Midbrain (tissue), 1 donor: ENCODE measurements around the gene PTCD1.
"Not testable (repeated sequence)": the region's sequence is repeated elsewhere in the genome, so short reads cannot be mapped to it uniquely, and the experiment has no call there.

ENCODE experiments used
- DNase-seq: peaks from one replicate; lab custom pipeline; 2025; lab: John Stamatoyannopoulos, UW

PTCD1 gene

GRCh38 chr7:99386584-99387238 is 51.9 kb downstream of the PTCD1 start:
- no peak for DNase-seq

DNA sequence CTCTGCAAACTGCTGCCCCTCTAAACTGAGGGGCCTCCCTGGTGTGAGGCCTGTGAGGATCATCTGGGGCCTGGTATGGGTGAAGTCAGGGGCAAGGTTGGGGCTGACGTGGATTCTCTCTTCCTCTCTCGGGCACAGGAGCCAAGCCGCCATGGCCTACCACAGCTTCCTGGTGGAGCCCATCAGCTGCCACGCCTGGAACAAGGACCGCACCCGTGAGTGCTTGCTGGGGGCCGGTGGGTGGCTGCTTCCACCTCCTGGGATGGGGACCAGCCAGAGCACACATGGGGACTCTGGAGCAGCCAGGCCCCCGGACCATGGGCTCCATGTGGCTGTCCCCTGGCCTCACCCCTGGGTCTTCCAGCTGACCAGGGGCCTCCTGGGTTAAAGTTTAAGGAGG is 53.0 kb downstream of the PTCD1 start:
- DNase-seq, result no peak

- DNase-seq, result no peak
Observed at GRCh38 chr7:99384523-99384922, 54.1 kb downstream of the PTCD1 start.

- no peak for DNase-seq
Observed at GRCh38 chr7:99383791-99384370, 54.7 kb downstream of the PTCD1 start.

GRCh38 chr7:99383203-99383602 is 55.4 kb downstream of the PTCD1 start:
- DNase-seq, result no peak

DNA sequence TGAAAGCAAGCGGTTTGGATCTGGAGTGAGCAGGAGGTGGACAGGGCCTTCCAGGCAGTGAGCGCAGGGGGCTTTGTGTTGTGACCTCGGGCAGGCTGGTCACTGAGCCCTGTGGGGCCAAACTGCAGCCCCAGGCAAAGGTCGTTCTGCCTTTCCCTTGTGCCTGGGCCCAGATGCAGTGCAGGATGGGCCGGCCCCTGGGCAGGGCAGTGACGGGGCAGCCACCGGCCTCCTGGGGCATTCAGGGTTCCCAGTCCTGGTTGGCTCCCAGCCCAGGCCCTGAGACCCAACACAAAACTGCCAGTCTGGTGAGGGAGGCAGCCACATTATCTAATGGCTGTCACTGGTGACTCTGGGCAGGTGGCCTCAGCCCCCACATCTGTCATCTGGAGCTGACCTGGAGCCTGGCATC is 56.9 kb downstream of the PTCD1 start:
- DNase-seq, result no peak

- DNase-seq, result no peak
Observed at GRCh38 chr7:99380823-99381663, 57.6 kb downstream of the PTCD1 start.

DNA sequence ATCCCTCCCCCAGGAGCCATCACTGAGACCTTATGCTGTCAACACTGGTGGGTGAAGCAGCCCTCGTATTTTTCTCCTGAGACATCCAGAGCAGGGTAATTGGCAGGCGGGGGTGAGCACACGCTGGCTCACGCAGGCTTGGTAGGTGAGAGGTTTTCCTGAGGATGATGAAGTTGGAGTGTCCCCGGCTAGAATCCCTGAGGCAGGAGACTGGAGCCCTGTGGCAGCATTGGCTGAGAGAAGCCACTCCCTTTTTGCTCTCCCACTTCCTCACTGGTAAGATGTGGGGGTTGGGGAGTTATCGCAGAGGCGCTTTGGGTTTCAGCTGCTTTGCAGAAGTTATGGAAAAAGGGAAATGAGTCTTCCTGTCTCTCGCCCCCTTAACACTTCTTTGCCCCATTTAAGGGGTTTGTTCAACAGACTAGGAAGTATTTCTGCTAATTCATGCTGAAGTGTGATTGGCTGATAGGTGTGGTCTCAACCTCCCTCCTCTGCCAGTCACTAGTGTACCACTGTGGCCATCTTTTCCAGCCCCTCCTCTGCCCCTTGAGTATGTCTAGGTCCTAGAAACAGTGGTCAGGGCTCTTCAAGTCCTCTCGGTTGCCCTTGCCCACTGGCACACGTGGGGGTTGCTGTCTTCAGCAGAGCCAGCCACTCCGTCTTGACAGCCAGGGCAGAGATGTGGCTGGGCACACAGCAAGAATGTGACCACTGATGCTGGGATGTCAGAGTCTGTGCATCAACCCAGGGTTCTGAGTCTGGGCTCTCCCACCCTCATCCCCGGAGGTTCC is 58.4 kb downstream of the PTCD1 start:
- DNase-seq, result peak; percentile 29

DNA sequence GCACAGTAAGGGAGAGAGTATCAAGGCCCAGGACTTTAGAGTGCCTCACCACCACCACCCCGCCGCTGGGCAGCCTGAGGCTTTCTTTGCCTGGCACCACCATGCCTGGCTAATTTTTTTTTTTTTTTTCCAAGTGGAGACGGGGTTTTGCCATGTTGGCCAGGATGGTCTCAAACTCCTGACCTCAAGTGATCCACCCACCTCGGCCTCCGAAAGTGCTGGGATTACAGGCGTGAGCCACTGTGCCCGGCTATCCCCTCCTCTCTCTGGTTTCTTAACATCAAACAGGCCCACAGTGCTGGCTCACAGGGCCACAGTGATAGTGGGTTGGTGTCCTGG is 58.9 kb downstream of the PTCD1 start:
- not testable (repeated sequence) for DNase-seq

DNA sequence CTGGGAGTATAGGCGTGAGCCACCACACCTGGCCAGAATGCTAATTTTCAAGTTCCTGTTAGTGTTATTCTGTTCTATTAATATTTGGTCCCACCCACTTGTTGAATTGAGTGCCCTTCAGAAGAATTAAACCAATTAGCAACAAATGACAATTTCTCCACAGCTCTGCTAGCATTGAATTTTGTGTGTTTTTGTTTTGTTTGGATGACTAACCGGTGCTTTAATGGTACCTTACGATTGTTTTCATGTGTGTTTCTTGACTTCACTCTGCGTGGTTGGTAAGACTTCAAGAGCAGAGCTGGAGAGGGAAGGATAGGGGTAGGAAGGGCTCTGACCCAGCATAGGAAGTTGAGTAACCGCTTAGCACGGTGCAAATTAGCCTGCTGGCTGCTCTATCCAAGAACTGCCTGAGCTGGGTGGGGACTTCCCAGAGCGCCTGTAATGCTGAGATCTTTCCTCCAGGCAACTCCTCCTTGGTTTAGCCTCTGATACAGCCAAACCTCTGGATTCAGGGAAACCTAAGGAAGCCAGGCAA is 59.5 kb downstream of the PTCD1 start:
- DNase-seq, result peak; percentile 10

GRCh38 chr7:99375070-99375807 is 63.4 kb downstream of the PTCD1 start:
- peak; percentile 41 for DNase-seq

- DNase-seq, result no peak
Observed at GRCh38 chr7:99374111-99375064, 64.2 kb downstream of the PTCD1 start, which contains the start of gene ARPC1B. TSS of gene ARPC1B (plus strand) at chr7:99374730. CDS start at chr7:99385715, 10,985 bp downstream.

DNA sequence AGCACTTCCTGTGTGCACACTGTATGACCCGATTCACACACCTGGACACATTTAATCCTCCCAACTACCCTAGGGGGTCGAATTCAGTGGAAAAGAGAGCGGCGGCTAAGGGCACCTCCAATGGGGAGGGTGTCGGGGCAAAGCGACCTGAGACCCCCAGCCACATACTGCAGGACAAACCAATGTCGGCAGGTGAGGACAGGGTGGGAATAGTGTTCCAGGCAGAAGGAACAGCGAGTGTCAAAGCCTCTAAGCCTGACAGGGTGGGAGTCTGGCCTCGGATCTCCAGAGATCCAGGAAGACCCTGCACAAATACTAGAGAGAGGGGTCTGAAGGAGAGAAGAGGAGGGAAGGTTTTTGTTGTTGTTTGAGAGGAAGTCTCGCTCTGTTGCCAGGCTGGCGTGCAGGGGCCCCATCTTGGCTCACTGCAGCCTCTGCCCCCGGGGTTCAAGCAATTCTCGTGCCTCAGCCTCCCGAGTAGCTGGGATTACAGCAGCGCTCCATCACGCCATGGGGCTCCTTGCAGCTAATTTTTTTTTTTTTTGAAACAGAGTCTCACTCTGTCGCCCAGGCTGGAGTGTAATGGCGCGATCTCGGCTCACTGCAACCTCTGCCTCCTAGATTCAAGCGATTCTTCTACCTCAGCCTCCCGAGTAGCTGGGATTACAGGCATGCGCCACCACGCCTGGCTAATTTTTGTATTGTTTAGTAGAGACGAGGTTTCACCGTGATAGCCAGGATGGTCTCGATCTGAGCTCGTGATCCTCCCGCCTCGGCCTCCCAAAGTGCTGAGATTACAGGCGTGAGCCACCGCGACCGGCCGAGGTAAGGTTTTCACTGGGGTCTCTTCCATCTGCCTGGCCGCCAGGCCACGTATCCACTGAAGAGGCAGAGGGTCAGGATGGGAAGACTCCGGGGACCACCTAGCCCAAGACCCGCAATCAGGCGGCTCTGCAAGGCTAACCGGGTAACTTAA is 65.2 kb downstream of the PTCD1 start:
- DNase-seq, result no peak

DNA sequence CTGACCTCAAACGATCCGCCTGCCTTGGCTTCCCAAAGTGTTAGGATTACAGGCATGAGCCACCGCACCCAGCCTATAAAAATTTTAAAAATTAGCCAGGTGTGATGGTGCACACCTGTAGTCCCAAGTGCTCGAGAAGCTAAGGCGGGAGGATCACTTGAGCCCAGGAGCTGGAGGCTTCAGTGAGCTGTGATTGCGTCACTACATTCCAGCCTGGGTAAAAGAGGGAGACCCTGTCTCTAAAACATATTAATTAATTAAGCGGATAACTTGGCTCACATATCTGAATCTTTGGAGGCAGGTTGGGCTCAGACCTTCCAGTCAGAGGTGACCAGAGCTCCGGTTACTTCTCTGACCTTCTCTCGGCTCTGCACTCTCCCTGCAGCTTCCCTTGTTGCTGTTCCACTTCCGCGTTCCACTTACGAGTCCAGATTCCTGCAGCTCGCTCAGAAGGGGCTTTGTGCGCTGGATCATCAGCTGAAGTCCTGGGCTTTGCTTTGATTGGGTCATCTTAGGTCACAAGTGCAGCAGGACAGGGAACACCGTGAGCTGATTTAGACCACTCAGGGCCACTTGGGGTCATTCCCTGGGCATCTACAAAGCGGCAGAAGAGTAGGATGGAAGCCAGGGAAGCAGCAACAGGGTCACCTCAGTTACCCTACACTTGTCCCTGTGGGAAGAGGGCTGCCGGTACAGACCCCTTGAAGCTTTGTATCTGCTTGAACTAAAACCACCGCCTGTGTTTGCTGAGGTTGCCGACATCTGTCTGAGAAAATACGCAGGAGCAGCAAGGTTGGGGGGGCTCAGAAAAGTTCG is 66.1 kb downstream of the PTCD1 start:
- DNase-seq, result no peak

DNA sequence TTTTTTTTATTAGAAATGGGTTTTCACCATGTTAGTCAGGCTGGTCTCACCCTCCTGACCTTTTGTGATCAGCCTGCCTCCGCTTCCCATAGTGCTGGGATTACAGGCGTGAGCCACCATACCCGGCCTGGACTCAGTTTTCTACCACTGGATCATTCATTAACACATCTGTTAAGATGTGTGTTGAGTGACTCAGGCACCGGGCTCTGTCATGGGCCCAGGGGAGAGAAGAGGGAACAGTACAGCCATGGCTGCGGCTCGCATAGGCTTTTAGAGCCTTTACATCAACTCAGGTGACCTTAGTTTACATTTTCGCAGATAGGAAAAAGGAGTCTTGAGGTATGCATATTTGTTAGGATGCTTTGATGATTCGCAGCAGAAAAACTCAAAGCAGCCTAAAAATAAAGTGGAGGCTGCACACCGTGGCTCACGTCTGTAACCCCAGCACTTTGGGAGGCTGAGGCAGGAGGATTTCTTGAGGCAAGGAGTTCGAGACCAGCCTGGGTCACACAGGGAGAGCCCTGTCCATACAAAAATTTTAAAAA is 67.2 kb downstream of the PTCD1 start:
- DNase-seq, result no peak

- no peak for DNase-seq
Observed at GRCh38 chr7:99369767-99370391, 68.7 kb downstream of the PTCD1 start.

GRCh38 chr7:99368750-99369389 is 69.7 kb downstream of the PTCD1 start:
- no peak for DNase-seq
